ELF-1 (cell line): ENCODE results near the gene ARSI.

Experiments used
- DNase-seq: peaks from one replicate; pipeline ENCODE4 v3.0.0-alpha.2; 2016; ENCODE audit warnings: low read depth, low spot score

The ARSI gene

DNA sequence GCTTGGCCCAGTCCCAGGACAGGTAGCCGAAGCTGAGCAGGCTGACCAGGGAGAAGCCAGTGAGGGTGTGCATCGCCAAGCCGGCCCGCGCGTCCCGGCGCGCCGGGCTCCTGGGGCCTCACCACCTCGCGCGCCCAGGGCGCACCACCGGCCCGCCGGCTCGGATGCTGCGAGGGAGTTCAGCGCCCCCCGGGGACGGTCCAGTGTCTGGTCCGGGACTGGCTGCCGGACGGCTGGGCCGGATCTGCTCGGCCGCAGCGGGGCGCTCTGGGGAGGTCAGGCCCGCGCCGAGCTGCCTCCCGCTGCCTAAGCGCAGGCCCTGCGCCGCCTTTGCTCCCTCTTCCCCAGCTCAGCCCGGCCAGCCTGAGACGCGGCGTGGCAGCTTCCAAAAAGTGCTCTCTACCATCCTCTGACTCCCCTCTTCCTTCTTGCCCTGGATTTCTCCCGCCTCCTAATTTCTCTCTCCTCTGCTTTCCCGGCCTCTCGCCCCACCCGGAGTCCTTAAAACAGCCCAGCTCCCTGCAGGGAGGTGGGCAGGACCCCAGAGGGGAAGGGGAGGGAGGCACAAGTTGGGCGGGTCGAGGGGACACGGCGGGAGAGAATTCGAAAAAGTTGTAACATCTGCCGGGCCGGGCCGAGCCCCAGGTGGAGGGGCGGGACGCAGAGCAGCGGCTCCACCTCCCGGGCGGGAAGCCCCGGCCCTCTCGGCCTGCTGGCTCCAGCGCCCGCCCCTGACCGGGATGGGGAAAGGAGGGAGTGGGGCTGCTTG lies at the start of gene ARSI:
ARSI (minus strand) TSS at position 605 of the 769 bp plus-strand sequence; CDS start at position 73, 532 bp downstream.
- DNase-seq: peak; percentile 91

- DNase-seq: peak; percentile 88
Measured at GRCh38 chr5:150350524-150351344, 48.0 kb upstream of the ARSI start.

DNA sequence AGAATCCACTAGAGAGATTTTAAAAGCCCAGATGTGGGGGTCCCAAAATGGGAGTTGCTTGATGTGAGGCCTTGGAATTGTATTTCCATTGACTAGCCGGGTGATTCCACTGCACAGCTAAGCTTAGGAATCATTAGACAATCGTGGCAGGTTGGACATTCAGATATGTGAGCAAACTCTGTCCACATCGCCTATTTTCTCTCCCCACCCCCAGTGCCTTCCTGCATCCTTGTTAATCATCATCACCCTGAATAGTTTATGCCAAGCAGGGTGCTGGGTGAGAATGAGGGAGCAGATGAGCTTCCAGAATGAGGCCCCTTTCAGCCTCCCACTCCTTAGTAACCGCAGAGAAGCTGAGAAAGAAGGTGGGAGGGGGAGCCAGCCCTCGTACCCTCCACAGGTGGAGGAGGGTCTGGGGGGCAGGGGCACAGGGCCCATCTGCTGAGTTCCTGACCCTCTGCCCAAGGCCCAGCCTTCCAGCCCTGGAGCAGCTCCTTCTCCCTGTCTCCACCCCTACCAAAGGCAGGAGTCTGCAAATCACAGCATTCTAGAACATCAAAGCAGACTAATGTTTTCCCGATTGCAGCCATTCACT lies 47.1 kb upstream of the ARSI start:
- DNase-seq: no peak

- no peak for DNase-seq
Measured at GRCh38 chr5:150347451-150347850, 44.7 kb upstream of the ARSI start.

- DNase-seq: no peak
Measured at GRCh38 chr5:150347003-150347402, 44.3 kb upstream of the ARSI start.

DNA sequence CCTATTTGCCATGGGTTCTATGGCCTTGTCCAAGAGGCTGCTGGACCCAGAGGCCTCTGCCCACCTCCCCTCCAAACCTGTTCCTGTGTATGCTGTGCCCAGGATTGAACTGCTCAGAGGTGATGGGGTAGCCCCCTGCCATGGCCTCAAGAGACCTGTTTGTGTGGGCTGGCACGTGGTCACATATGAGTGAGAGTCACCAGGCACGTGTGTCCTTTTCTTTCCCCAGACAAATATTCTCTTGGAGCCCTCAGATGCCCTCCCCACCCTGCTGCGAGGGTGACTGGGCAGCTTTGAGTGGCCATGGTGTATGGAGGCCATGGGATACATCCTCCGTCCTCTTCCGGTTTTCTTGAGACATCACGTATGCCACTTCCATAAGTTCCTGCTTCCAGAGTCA lies 43.9 kb upstream of the ARSI start:
- DNase-seq: no peak

GRCh38 chr5:150345716-150346115 lies 43.0 kb upstream of the ARSI start:
- DNase-seq: no peak

DNA sequence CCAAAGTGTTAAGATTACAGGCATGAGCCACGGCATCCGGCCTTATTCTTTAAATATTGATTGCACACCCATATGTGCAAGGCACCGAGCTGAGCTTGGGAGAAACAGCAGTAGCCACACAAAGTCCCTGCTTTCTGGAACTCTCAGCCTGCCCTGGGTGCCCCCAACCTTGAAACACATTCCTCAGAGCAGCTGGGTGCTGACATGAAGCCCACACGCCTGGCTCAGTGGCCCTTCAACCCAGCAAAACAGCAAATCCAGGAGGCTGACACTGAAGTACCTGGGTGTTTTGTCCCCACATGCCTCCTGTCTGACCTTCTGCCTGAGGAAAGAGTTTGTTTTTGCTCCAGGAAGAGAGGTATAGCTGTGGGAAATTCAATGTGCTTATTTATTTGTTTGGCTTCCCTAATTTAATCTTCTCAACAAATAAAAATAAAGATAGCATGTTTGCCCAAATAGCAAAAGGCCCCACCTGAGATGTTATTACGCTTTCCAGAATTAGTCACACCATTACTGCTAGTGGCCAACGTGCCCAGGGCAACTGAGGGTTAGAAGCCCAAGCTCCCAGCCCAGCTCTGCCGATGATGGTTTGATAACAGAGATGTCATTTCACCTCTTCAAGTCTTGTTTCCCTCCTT lies 41.4 kb upstream of the ARSI start:
- no peak for DNase-seq

- no peak for DNase-seq
Measured at GRCh38 chr5:150342583-150342982, 39.9 kb upstream of the ARSI start.

DNA sequence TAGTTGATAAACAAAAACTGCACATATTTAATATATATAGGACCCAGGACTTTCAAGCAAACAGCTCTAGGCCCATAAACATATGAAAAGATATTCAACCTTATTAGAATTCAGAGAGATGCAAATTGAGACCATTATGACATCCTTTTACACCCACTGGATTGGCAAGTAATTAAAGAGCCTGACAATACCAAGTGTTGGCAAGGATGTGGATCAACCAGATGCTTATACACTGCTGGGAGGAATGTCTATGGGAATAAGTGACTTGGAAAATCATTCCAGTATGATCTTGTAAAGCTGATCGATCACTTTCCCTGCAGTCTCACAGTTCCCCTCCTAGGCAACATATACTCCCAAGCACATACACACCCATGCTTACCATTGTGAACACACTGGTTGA lies 39.3 kb upstream of the ARSI start:
- no peak for DNase-seq

- no peak for DNase-seq
Measured at GRCh38 chr5:150341331-150341730, 38.6 kb upstream of the ARSI start.

GRCh38 chr5:150340614-150341255 lies 38.0 kb upstream of the ARSI start:
- no peak for DNase-seq

GRCh38 chr5:150339841-150340240 lies 37.1 kb upstream of the ARSI start:
- no peak for DNase-seq

DNA sequence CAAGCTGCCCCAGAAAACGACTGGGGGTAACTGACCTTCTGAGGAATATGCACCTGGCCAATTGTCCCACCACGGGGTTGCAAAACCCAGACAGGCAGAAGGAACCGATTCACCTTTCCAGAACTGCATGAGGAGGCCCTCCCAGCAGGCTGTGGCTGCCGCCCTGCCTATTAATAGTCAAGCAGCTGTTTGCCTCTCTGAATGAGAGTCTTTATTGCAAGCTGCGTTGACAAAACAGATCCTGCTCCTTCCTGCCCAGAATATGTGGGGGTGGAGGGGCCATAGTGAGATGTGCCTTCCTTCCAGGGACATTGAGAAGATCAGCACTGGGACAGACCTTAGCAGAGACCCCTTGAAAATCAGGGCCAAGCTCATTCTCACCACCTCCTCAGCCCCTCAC lies 36.5 kb upstream of the ARSI start:
- no peak for DNase-seq

DNA sequence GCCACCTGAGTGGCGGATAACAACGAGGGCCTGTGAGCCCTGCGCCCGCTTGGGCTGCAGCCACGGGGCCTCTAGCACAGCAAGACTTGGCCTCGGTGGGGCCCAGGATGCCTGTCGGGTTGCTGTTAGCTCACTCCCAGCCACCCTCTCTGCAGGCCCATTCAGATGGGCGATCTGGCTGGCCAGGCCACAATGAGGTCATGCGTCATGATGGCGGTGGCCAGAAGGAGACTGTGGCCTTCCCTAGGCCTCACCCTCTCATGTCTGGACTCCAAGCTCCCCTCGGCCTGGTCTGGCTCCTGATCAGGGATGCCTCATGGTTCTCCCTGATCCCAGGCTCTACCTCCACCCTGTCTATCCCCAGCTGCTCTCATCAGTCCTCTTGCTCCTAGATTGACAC lies 35.8 kb upstream of the ARSI start:
- DNase-seq: no peak

GRCh38 chr5:150335778-150336177 lies 33.1 kb upstream of the ARSI start:
- DNase-seq: no peak

GRCh38 chr5:150333400-150333799 lies 30.7 kb upstream of the ARSI start:
- DNase-seq: no peak

- no peak for DNase-seq
Measured at GRCh38 chr5:150329881-150330876, 27.5 kb upstream of the ARSI start.

DNA sequence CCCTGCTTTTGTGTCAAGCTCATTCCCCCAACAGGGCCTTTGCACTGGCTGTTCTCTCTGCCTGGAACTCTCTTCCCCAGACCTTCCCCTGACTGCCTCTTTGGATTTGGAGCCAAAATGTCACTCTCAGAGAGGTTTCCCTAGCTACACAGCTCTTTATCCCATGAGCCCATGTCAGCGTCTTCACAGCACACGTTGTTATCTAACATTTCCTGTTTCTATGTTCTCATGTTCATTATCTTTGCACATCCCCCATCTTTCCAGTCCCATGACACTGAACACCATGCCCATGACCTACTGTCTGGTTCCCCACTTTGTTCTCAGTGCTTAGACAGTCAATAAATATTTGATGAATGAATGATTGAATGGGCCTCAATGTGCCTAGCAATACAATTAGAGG lies 26.3 kb upstream of the ARSI start:
- no peak for DNase-seq

- DNase-seq: no peak
Measured at GRCh38 chr5:150328515-150328914, 25.8 kb upstream of the ARSI start.
